Parathyroid adenoma (tissue), 2 donors: ENCODE data around the gene LYZL1.

Source experiments
- H2AFZ ChIP-seq: fragments of 300-600 bp; sonication (generic); one replicate; pipeline ENCODE4 v1.7.0; 2017; ENCODE audit warnings: antibody characterized with exemption, mild to moderate bottlenecking
- H3K27ac ChIP-seq: fragments of 300-600 bp; sonication (generic); one replicate; pipeline ENCODE4 v1.7.0; 2017
- H3K27me3 ChIP-seq: fragments of 300-600 bp; sonication (generic); one replicate; pipeline ENCODE4 v1.7.0; 2017; ENCODE audit warnings: low read length; ENCODE audit not compliant: control insufficient read depth, insufficient read depth
- H3K36me3 ChIP-seq: fragments of 300-600 bp; sonication (generic); one replicate; pipeline ENCODE4 v1.7.0; 2017; ENCODE audit warnings: low read length; ENCODE audit not compliant: control insufficient read depth, insufficient read depth
- H3K4me1 ChIP-seq: fragments of 300-600 bp; sonication (generic); one replicate; pipeline ENCODE4 v1.7.0; 2017; ENCODE audit warnings: control low read depth
- H3K4me2 ChIP-seq: fragments of 300-600 bp; sonication (generic); one replicate; pipeline ENCODE4 v1.7.0; 2017; ENCODE audit warnings: low read length
- H3K4me3 ChIP-seq: fragments of 300-600 bp; sonication (generic); one replicate; pipeline ENCODE4 v1.7.0; 2017; ENCODE audit warnings: low read depth, low read length
- H3K79me2 ChIP-seq: fragments of 300-600 bp; sonication (generic); one replicate; pipeline ENCODE4 v1.7.0; 2017; ENCODE audit warnings: control low read depth
- H3K9ac ChIP-seq: fragments of 300-600 bp; sonication (generic); one replicate; pipeline ENCODE4 v1.7.0; 2017; ENCODE audit warnings: mild to moderate bottlenecking
- H3K9me3 ChIP-seq: fragments of 300-600 bp; sonication (generic); one replicate; pipeline ENCODE4 v1.7.0; 2017; ENCODE audit warnings: low read length; ENCODE audit not compliant: control insufficient read depth
- TF ChIP-seq, protein P1 (sequence below): fragments of 300-600 bp; sonication (generic); IDR thresholded peaks from one replicate; pipeline ENCODE4 v1.7.0; 2017; ENCODE audit warnings: antibody characterized with exemption, mild to moderate bottlenecking
- donor health status: primary hyperparathyroidism.

The LYZL1 gene

DNA sequence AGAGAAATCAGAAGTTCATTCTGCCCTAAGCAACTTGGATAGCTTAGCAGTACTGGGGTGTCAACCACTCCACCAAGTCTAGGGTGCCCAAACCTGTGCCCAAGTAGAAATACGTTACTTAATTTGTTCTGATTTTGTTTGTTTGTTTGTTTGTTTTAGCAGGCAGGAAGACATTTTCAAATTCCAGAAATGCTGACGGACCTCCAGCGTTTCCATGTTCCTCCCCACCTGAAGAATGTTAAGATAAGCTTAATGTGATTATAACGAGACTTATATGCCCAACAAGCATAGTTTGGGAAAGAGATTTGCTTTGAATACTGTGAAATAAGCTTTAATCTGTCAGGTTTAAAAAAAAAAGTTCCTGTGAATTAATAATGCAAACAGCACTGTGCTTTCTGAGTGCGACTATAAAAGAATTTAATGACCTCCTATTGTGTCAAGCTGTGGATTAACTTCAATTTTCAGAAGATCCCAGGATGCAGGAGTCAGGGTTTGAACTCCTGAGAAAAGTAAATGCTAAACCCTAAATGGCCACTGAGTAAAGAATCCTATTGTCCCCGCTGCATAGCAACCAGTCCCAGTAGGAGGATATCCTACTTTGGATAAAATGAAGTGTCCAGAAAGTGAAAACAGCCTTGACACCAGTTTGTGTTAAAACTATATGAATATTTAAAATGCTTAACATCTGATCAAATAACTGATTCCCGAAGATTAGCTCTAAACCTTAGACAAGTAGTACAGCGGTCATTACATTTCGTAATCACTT, 56.5 kb downstream of the LYZL1 start:
- no peak overlapping the region for H3K9ac ChIP-seq
- no peaks in the 10 kb centered on the region for H3K4me1 ChIP-seq
- no peak overlapping the region for H3K4me2 ChIP-seq
- H3K27me3 ChIP-seq = no peaks in the 10 kb centered on the region
- no peak overlapping the region for H3K4me3 ChIP-seq
- H2AFZ ChIP-seq = no peak overlapping the region
- H3K27ac ChIP-seq = no peak overlapping the region
- no peaks in the 10 kb centered on the region for H3K9me3 ChIP-seq
- TF ChIP-seq, protein P1, sequence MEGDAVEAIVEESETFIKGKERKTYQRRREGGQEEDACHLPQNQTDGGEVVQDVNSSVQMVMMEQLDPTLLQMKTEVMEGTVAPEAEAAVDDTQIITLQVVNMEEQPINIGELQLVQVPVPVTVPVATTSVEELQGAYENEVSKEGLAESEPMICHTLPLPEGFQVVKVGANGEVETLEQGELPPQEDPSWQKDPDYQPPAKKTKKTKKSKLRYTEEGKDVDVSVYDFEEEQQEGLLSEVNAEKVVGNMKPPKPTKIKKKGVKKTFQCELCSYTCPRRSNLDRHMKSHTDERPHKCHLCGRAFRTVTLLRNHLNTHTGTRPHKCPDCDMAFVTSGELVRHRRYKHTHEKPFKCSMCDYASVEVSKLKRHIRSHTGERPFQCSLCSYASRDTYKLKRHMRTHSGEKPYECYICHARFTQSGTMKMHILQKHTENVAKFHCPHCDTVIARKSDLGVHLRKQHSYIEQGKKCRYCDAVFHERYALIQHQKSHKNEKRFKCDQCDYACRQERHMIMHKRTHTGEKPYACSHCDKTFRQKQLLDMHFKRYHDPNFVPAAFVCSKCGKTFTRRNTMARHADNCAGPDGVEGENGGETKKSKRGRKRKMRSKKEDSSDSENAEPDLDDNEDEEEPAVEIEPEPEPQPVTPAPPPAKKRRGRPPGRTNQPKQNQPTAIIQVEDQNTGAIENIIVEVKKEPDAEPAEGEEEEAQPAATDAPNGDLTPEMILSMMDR = no peak
- no peaks in the 10 kb centered on the region for H3K36me3 ChIP-seq
- H3K79me2 ChIP-seq = no peaks in the 10 kb centered on the region

- TF ChIP-seq, protein P1 = no peak
- H2AFZ ChIP-seq = no peak overlapping the region
- H3K4me3 ChIP-seq = no peak overlapping the region
- H3K36me3 ChIP-seq = no peaks in the 10 kb centered on the region
- H3K9me3 ChIP-seq = no peaks in the 10 kb centered on the region
- no peak overlapping the region for H3K4me2 ChIP-seq
- no peaks in the 10 kb centered on the region for H3K27me3 ChIP-seq
- no peaks in the 10 kb centered on the region for H3K79me2 ChIP-seq
- no peak overlapping the region for H3K9ac ChIP-seq
- no peaks in the 10 kb centered on the region for H3K4me1 ChIP-seq
- H3K27ac ChIP-seq = no peak overlapping the region
Observed at GRCh38 chr10:29345910-29346209, 57.0 kb downstream of the LYZL1 start.

DNA sequence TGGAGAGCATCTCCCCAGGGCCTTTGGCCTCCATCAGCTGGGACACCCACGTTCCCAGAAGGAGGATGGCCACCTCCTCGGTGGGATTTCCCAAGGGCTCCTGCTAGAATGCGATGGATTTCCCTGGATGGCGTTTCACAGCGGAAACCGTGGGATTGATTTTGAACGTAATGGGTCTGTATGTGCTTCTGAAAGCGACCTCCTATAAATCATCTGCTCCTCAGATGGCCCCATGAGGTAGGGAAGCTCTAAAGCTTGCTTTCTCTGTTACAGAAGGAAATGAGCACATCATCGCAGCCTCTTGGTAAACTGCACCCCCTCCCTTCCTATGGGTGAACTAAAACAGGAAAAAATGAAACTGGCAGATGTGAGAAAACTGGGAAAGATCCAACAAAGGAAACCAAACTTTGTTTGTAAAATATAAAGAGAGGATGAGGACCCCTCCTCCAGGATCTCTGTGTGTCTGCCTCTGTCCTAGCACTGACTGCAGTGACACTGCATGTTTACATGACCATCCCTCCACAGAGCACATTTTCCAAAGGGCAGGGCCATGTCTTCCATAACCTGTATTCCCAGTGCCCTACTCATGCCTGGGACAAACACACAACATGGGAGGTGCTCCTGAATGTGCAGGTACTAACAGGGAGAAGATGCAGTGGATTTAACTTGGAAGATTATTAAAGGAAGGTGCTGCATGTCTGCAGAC, 57.6 kb downstream of the LYZL1 start:
- H3K79me2 ChIP-seq = no peaks in the 10 kb centered on the region
- H3K36me3 ChIP-seq = no peaks in the 10 kb centered on the region
- H3K4me3 ChIP-seq = no peak overlapping the region
- H3K27me3 ChIP-seq = no peaks in the 10 kb centered on the region
- H3K4me1 ChIP-seq = no peaks in the 10 kb centered on the region
- H3K27ac ChIP-seq = no peak overlapping the region
- TF ChIP-seq, protein P1 = no peak
- H3K4me2 ChIP-seq = no peak overlapping the region
- H3K9ac ChIP-seq = no peak overlapping the region
- no peak overlapping the region for H2AFZ ChIP-seq
- H3K9me3 ChIP-seq = no peaks in the 10 kb centered on the region

DNA sequence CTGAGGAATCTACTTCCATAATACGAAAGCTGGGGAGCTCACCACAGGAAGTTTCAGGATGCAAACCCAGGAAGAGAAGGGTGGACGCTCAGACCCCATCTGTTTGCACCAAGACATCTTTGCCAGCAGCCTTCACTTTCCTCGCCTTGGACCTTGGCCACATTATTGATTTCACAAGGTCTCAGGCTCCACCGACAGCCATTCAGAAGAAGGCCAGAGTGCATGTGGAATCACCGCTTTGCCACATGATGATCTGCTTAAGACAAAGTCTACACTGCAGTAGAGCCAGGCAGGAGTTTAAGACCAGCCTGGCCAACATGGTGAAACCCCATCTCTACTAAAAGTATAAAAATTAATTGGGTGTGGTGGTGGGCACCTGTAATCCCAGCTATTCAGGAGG, 60.0 kb downstream of the LYZL1 start:
- peaks cover 4% of the 10 kb centered on the region for H3K4me1 ChIP-seq
- H3K36me3 ChIP-seq = no peaks in the 10 kb centered on the region
- H3K4me3 ChIP-seq = no peak overlapping the region
- no peaks in the 10 kb centered on the region for H3K27me3 ChIP-seq
- H3K79me2 ChIP-seq = no peaks in the 10 kb centered on the region
- TF ChIP-seq, protein P1 = no peak
- no peak overlapping the region for H3K9ac ChIP-seq
- no peak overlapping the region for H2AFZ ChIP-seq
- no peak overlapping the region for H3K27ac ChIP-seq
- H3K4me2 ChIP-seq = no peak overlapping the region
- no peaks in the 10 kb centered on the region for H3K9me3 ChIP-seq
